GM19240 (cell line): ENCODE data around the gene FBLN2.
"Not testable (repeated sequence)": the region's sequence is repeated elsewhere in the genome, so short reads cannot be mapped to it uniquely, and the experiment has no call there.

Source experiments
- DNase-seq: peaks from one replicate; pipeline ENCODE4 v3.0.0; 2011; ENCODE audit warnings: low spot score; ENCODE audit not compliant: insufficient read length

Gene FBLN2

DNA sequence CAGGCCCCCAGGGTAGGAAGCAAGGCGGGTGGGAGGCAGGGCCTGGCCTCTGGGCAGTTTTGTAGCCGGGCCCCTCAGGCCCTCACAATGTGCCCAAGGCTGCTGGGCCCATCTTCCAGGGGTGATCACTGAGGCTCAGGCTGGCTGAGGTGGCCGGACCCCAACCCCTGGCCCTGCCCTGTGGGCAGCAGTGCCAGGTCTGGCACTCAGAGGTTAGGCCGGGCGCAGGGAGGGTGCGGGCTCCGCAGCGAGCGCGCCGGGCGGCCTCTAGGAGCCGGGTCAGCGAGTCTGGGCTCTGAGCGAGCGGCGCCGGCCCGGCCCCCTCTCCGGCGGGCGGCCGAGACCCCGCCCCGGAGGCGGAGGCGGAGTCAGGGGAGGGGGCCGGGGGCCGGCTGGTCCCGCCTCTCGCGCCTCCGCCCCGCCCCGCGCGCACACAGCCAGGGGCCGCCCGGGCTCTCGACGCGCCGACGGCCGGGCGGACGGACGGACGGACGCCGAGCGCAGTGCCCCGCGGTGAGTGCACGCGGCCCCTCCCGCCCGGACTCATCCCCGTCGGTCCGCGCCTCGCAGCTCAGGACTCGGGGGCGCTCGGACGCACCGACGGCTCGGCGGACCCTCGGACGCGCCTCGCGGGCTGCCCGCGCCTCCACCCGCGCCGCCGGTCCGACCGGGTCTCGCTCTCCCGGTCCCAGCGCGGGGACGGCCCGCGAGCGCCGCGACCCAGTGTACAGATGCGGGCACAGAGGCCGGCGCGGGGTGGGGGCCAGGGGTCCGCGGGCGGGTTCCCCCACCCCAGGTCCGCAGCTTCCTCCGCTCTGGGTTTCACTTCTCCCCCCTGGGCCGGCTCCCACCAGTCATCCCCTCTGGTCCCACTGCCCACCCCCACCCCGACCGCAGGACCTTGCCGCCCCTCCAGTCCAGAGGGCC lies at the start of gene FBLN2:
Gene FBLN2, plus strand, starts transcription at position 430 of the 927 bp plus-strand sequence. CDS start 21,231 bp downstream, outside the sequence.
- no peak for DNase-seq

- not testable (repeated sequence) for DNase-seq
Measured at GRCh38 chr3:13499246-13499645, 49.7 kb upstream of the FBLN2 start.

DNA sequence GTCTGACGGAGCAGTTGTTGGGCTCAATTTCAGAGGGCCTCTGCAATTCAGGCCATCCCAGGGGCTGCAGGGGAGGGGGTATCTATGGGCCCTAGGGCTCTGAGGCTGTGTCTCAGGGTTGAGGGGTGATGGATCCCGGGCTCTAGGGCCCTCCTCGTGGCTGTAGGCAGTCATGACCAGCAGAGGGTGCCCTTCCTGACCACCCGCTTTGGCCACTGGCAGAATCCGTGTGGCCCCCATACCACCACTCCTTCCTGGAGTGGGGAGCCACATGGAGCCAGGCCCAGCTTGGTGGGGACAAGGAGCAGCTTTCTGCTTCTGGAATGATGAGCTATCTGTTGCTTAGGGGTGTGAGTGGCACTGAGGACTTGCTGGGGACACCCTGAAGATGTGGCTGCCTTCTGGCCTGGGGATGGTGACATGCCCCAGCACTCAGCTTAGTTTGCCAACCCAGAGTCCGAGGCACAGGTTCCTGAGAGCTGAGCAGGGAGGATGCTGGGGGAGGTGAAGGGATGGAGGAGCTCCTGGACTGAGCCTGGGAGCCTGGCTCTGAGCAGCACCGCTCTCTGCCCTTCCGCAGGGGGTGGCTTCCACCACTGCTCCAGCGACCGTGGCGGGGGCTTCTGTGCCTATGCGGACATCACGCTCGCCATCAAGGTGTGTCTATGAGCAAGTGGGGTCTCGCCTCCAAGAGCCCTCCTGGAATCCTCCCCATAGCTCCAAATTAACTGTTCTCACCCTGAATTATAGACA lies 48.6 kb upstream of the FBLN2 start:
- no peak for DNase-seq

DNA sequence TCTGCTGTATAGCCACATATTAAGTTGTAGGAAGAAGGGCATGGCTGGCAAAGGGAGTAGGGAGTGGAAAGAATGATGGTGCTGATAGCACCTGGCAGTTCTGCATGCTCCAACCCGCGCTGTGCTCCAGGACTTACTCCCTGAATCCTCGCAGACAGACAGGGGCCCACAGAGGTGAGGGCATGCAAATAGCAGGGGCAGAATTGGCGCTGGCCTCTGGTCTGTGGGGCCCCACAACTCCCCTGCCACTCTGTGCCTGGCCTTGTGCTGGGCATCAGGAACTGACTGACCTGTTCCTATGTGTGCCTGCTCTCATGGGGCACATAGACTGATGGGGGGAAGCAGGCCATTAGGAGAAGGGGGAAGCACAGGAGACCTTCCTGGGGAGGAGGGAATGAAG lies 47.9 kb upstream of the FBLN2 start:
- no peak for DNase-seq

DNA sequence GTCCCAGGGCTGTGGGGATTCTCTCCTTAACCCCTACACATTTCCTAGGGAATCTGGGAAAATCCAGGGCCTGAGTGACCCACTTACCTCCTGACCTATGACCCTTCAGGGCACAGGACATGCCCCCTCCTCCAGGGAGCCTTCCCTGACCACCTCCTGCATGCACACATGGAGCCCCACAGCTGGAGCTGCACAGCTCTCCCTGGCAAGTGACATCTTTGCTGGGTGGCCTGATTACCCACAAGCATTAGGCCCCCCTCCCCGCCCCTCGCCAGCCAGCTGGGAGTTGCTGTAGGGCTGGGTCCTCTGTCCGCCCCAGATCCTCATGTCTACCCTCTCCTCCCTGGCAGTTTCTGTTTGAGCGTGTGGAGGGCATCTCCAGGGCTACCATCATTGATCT lies 47.4 kb upstream of the FBLN2 start:
- DNase-seq = no peak

DNA sequence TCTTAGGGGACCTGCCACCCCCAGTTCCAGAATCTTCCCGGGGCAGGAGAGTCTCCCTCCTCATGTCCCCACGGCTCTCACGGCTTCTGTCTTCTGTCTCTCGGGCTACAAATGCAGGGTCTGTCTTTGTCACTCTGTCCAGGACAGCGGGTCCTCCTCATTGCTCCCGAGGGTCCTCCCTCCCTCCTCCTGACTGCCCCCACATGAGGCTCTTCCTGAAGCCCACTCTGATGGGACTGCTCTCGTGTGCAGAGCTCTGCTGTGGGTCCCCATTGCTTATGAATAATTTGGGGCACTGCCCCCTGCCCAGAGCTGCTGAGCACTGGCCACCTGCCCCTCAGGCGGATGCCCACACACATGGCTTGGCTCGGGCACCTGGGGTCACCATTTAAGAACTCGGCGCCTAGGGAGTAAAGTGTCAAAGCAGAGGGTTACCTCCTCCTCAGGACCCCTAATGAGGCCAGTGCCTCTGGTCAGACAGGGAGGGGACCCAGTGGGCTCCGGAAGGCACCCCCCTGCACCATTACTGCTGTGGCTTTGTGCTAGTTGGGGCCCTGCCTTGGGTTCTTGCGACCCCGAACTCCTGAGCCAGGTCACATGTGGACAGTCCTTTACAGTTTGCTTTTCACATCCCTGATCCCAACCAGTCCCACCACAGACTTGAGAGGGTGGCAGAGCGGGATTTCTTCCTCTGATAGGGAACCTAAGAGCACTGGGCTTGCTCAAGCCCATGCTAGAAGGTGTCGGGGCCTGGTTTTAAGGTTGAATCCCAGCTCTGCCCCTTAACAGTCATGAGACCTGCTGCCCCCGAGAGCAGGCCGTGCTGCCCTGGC lies 46.8 kb upstream of the FBLN2 start:
- DNase-seq = no peak

- no peak for DNase-seq
Measured at GRCh38 chr3:13502791-13503060, 46.2 kb upstream of the FBLN2 start.

DNA sequence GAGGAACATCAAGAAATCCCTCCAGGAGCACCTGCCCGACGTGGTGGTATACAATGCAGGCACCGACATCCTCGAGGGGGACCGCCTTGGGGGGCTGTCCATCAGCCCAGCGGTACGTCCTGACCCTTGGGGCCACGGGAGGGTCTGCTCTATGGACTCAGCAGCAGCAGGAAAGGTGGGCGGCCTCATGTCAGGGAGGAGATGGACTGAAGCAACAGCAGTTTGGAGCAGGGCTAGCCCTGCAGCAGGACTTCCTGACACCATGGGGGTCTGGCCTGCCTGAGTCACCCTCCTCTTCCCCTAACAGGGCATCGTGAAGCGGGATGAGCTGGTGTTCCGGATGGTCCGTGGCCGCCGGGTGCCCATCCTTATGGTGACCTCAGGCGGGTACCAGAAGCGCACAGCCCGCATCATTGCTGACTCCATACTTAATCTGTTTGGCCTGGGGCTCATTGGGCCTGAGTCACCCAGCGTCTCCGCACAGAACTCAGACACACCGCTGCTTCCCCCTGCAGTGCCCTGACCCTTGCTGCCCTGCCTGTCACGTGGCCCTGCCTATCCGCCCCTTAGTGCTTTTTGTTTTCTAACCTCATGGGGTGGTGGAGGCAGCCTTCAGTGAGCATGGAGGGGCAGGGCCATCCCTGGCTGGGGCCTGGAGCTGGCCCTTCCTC lies 44.6 kb upstream of the FBLN2 start:
- DNase-seq = no peak

- no peak for DNase-seq
Measured at GRCh38 chr3:13505147-13506130, 43.5 kb upstream of the FBLN2 start.

GRCh38 chr3:13506239-13506638 lies 42.7 kb upstream of the FBLN2 start:
- DNase-seq = no peak

DNA sequence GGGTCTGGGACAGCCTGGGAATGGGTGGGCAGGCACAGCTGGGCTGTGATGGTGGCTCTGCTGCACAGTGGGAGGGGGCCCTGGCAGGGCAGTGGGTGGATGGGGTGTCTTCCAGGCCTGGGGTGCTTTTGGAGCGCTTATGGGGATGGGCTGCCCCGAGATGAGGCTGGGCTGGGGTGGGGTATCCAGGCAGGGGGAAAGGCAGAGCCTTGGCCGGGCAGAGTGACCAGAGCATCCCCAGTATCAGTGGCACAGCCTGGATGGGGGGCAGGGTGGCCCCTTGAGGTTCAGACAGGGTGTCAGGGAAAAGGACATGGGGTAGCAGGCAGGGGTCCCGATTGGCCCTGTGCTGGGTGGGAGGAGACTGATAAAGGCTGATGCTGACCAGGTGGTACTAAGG lies 42.2 kb upstream of the FBLN2 start:
- DNase-seq = no peak

- no peak for DNase-seq
Measured at GRCh38 chr3:13507247-13507569, 41.7 kb upstream of the FBLN2 start.

- no peak for DNase-seq
Measured at GRCh38 chr3:13507570-13508339, 41.2 kb upstream of the FBLN2 start.

DNA sequence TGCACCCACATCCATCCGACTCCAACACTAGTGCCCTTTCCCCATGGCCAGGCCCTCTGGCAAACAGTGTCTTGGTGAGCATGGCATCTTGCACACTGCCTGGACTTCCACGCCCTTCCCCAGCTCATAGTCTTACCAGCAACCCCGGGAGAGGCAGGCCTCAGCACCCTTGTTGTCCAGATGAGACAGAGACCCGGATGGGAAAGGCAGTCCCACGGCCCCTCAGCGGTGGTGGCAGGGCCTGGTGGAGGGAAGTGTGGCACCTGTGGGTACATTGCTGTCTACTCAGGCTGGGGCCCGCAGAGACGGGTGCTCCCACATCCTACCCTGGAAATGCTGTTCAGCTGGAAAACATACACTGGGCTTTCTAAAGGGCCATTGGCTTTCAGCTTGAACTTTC lies 40.4 kb upstream of the FBLN2 start:
- DNase-seq = no peak

DNA sequence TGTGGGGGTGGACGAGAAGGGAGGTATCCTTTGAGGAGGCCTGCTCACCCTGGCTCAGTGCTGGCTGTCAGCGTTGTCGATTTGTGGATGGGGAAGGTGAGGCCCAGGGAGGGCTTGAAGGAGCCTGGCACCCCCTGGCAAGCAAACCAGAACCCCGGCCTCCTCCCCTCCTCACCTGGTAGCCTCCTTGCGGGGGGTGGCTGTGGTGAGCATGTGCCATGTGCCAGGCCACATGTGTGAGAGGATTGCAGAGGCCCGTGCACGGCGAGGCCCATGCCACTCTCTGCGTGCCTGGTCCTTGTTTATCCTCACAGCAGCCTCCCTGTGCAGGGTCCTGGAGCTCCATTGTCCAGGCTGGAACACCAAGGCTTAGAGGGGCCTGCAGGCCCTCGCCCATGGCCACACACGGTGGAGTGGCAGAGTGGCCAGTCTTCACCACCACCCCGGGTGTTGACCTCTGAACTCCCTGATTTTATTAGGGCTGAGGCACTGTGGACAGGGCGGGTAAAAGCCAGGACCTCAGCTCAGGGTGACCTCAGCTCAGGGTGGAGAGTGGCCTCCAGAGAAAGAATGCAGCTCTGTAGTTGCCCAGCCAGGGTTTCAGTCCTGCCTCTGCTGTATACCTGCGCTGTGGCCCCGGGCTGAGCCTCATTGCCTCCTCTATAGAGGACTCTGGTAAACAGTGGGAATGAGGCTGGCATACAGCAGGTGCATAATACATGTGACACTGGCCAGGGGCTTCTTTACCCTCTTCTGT lies 39.7 kb upstream of the FBLN2 start:
- no peak for DNase-seq

- no peak for DNase-seq
Measured at GRCh38 chr3:13509816-13510192, 39.1 kb upstream of the FBLN2 start.

- no peak for DNase-seq
Measured at GRCh38 chr3:13512451-13512850, 36.5 kb upstream of the FBLN2 start.

DNA sequence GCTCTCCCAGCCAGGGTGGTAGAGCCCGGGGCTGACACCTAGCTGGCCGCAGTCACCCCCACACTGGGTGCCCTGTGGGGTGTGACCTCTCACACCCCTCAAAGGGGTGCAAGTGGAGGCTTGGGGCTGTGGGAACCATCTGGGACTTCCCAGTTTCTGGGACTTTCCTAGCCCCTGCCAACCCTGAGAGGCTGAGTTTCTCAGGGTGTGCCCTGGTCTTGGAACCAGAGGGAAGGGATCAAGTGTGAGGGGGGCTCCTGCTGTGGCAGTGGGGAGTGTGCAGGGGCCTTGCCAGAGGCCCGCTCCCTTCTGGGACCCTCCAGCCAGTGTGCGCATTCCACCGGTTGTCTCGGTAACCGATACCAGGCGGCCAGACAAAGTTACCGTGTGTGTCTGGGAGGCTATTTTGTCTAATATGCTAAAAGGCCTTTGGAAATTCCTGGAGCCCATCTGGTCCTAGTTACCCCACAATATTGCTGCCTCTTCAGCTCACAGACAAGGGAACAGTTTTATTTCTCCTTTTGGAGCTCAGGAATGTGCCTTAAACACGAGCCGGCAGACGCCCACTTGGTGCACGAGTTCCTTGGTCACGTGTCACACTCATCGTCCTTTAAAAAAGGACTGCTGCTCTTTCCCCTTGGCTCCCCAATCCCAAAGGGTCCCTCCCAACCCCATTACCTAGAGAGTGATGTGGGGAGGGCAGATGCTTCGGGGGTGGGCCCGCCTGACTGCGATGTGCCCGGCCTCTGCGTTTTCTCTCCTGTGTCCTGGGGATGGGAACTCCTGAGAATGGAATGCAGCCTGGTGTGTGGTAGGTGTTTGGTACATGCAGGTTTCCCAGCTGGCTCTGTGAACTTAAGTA lies 35.6 kb upstream of the FBLN2 start:
- no peak for DNase-seq
